Measurements from ENCODE around the gene PTTG1IP.
A peak's percentile ranks its signal among the peaks of the same experiment; 100 is the strongest.

The PTTG1IP gene

GRCh38 chr21:44911384-44912157 is 38.1 kb upstream of the PTTG1IP start:
- Histone ChIP-seq H3K9me3 (ENCODE audit: control insufficient read depth, insufficient read depth, low read depth, low read length) (no peaks in the 10 kb centered on the region), H3K4me3 (ENCODE audit: low read depth, low read length) (no peak overlapping the region), H3K27ac (ENCODE audit: extremely low read depth, low read depth, low read length) (no peak overlapping the region), H3K36me3 (ENCODE audit: control insufficient read depth in 2 of 2, insufficient read depth in 1 of 2, low read length in 2 of 2) (no peaks in the 10 kb centered on the region), H3K4me1 (ENCODE audit: control insufficient read depth, insufficient read depth, low read length) (no peaks in the 10 kb centered on the region)
- no peak for TF ChIP-seq ZNF140 (tag by site-specific recombination; IDR thresholded peaks at IDR 0.05)
- peak; percentile 84 for TF ChIP-seq GLIS1 (tag by site-specific recombination; IDR thresholded peaks at IDR 0.05)
- ChIA-PET CTCF (interaction anchor here (0.6 to 0.9 kb wide), 2 partner anchors 16 to 19 kb away, joined by 3 read pairs; no protein-coding TSS in a partner anchor), POLR2A (no interaction called here)

GRCh38 chr21:44911068-44911383 is 37.5 kb upstream of the PTTG1IP start:
- no peaks in the 10 kb centered on the region for H3K4me1 ChIP-seq (ENCODE audit: control insufficient read depth, insufficient read depth, low read length)
- no peaks in the 10 kb centered on the region for H3K9me3 ChIP-seq (ENCODE audit: control insufficient read depth, insufficient read depth, low read depth, low read length)
- H3K36me3 ChIP-seq (ENCODE audit: control insufficient read depth in 2 of 2, insufficient read depth in 1 of 2, low read length in 2 of 2): no peaks in the 10 kb centered on the region
- CTCF ChIA-PET: interaction anchor here (0.9 to 1.3 kb wide), 2 partner anchors 16 to 18 kb away, joined by 3 to 8 read pairs; no protein-coding TSS in a partner anchor
- no peak overlapping the region for H3K4me3 ChIP-seq (ENCODE audit: low read depth, low read length)
- POLR2A ChIA-PET: no interaction called here
- no peak overlapping the region for H3K27ac ChIP-seq (ENCODE audit: extremely low read depth, low read depth, low read length)
- TF ChIP-seq GLI2 (tag by site-specific recombination; IDR thresholded peaks at IDR 0.05; ENCODE audit: borderline replicate concordance, low read depth) (no peak), HIC1 (tag by site-specific recombination; IDR thresholded peaks at IDR 0.05) (no peak), ZNF18 (tag by site-specific recombination; IDR thresholded peaks at IDR 0.05) (0 out of 2 replicates have a peak, but pooled peaks have one; percentile 62), ZNF362 (tag by site-specific recombination; IDR thresholded peaks at IDR 0.05) (no peak), ZNF626 (tag by site-specific recombination; IDR thresholded peaks at IDR 0.05) (no peak), ZSCAN4 (tag by site-specific recombination; IDR thresholded peaks at IDR 0.05) (0 out of 2 replicates have a peak, but pooled peaks have one; percentile 52), ZNF174 (tag by site-specific recombination; IDR thresholded peaks at IDR 0.05) (no peak), ZNF473 (tag by site-specific recombination; IDR thresholded peaks at IDR 0.05) (no peak), ZNF747 (tag by site-specific recombination; IDR thresholded peaks at IDR 0.05) (no peak), GLIS1 (tag by site-specific recombination; IDR thresholded peaks at IDR 0.05) (no peak), ZNF518A (tag by site-specific recombination; conservative IDR thresholded peaks at IDR 0.05; ENCODE audit: low read depth) (no peak), YY1 (tag by site-specific recombination; IDR thresholded peaks at IDR 0.05) (no peak), ZNF169 (tag by site-specific recombination; IDR thresholded peaks at IDR 0.05) (no peak), PRDM4 (tag by site-specific recombination; IDR thresholded peaks at IDR 0.05) (no peak), ZNF223 (tag by site-specific recombination; IDR thresholded peaks at IDR 0.05) (no peak), ZBTB26 (tag by site-specific recombination; optimal IDR thresholded peaks at IDR 0.05) (peak; percentile 11), ZNF114 (tag by site-specific recombination; IDR thresholded peaks at IDR 0.05) (no peak)

All from HEK293 (cell line).